Activated CD8-positive, alpha-beta T cell treated with anti-CD3 and anti-CD28 coated beads for 36 hours (primary cell): ENCODE data around the gene PICALM. TPM values are rescaled to one million over a fixed set of nuclear protein-coding genes. Genes with fewer than 3 reads are reported as not detected.
A peak's percentile ranks its signal among the peaks of the same experiment; 100 is the strongest.

Source experiments
- ATAC-seq: fragments of 200-7000 bp; cut with Tn5 transposase; one replicate; pipeline ENCODE4 v1.10.0; 2021; ENCODE audit warnings: mild to moderate bottlenecking, moderate library complexity
- CTCF ChIA-PET: fragments of 350-600 bp; sonication (Branson Sonifier 250); formaldehyde crosslinking; loops from one replicate; lab custom pipeline; 2021; ENCODE audit warnings: antibody characterized with exemption; lab: Charles Lee
- POLR2A ChIA-PET: fragments of 350-600 bp; sonication (Branson Sonifier 250); formaldehyde crosslinking; loops from one replicate; lab custom pipeline; 2021; ENCODE audit warnings: antibody characterized with exemption; lab: Charles Lee
- DNase-seq: peaks from one replicate; pipeline ENCODE4 v3.0.0-alpha.2; 2020
- H3K27ac Mint-ChIP-seq: one replicate; pipeline ENCODE4 v1.8.0; 2021; ENCODE audit warnings: mild to moderate bottlenecking, mixed read lengths
- H3K27me3 Mint-ChIP-seq: one replicate; pipeline ENCODE4 v1.8.0; 2021; ENCODE audit warnings: mixed read lengths
- H3K36me3 Mint-ChIP-seq: one replicate; pipeline ENCODE4 v1.8.0; 2021; ENCODE audit warnings: low read depth, mixed read lengths
- H3K4me1 Mint-ChIP-seq: one replicate; pipeline ENCODE4 v1.8.0; 2021; ENCODE audit warnings: low read depth, mixed read lengths
- H3K4me3 Mint-ChIP-seq: one replicate; pipeline ENCODE4 v1.8.0; 2021; ENCODE audit warnings: mild to moderate bottlenecking, moderate library complexity, mixed read lengths
- H3K9me3 Mint-ChIP-seq: one replicate; pipeline ENCODE4 v1.8.0; 2021; ENCODE audit warnings: mixed read lengths
- intact Hi-C: fragments of 100-400 bp; cut with micrococcal nuclease; formaldehyde crosslinking; loops from one replicate; pipeline ENCODE4 v1.10.0; 2022
- total RNA-seq, 2 experiments: library from RNA; stranded (reverse); gene quantifications; one replicate each; pipeline ENCODE4 v1.2.3, GENCODE V29; 2021
- TF ChIP-seq, protein P1 (sequence below): fragments of 200-600 bp; IDR thresholded peaks from one replicate; pipeline ENCODE4 v1.8.0; 2022; ENCODE audit warnings: antibody characterized with exemption, mild to moderate bottlenecking

Gene PICALM
- total RNA-seq, 2 experiments from 2014 or later, result 57.5 to 61.2 TPM

GRCh38 chr11:86070142-86071056, 1.5 kb upstream of the PICALM start:
- Mint-ChIP-seq H3K4me1 (peaks cover 14% of the 10 kb centered on the region), H3K36me3 (peaks cover 28% of the 10 kb centered on the region), H3K27ac (peak overlapping the region; percentile 91), H3K4me3 (peak overlapping the region; percentile 100), H3K27me3 (no peaks in the 10 kb centered on the region), H3K9me3 (no peaks in the 10 kb centered on the region)
- ATAC-seq (no peak), DNase-seq (no peak)
- ChIA-PET CTCF (interaction anchor here (1.5 to 6.0 kb wide), 6 partner anchors 28 to 216 kb away, joined by 5 to 47 read pairs (median 6); partner anchors contain the start of gene CCDC83), POLR2A (interaction anchor here (0.7 to 3.4 kb wide), 3 partner anchors 17 to 70 kb away, joined by 3 to 31 read pairs (median 4); no protein-coding TSS in a partner anchor)
- intact Hi-C loops, result no loop called here
- TF ChIP-seq, protein P1, sequence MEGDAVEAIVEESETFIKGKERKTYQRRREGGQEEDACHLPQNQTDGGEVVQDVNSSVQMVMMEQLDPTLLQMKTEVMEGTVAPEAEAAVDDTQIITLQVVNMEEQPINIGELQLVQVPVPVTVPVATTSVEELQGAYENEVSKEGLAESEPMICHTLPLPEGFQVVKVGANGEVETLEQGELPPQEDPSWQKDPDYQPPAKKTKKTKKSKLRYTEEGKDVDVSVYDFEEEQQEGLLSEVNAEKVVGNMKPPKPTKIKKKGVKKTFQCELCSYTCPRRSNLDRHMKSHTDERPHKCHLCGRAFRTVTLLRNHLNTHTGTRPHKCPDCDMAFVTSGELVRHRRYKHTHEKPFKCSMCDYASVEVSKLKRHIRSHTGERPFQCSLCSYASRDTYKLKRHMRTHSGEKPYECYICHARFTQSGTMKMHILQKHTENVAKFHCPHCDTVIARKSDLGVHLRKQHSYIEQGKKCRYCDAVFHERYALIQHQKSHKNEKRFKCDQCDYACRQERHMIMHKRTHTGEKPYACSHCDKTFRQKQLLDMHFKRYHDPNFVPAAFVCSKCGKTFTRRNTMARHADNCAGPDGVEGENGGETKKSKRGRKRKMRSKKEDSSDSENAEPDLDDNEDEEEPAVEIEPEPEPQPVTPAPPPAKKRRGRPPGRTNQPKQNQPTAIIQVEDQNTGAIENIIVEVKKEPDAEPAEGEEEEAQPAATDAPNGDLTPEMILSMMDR, result no peak

GRCh38 chr11:86069408-86070101, 671 bp upstream of the PICALM start:
- ATAC-seq (no peak), DNase-seq (no peak)
- ChIA-PET POLR2A (interaction anchor here (0.7 to 5.5 kb wide), 9 partner anchors 17 to 176 kb away, joined by 3 to 37 read pairs (median 4); partner anchors contain the start of gene EED), CTCF (interaction anchor here (0.7 to 6.0 kb wide), 8 partner anchors 21 to 215 kb away, joined by 3 to 47 read pairs (median 6); partner anchors contain the start of gene CCDC83)
- Mint-ChIP-seq H3K4me3 (peak overlapping the region; percentile 100), H3K27ac (peak overlapping the region; percentile 91), H3K9me3 (no peaks in the 10 kb centered on the region), H3K27me3 (no peaks in the 10 kb centered on the region), H3K36me3 (peaks cover 29% of the 10 kb centered on the region), H3K4me1 (peaks cover 16% of the 10 kb centered on the region)
- intact Hi-C loops, result loop anchor here (5.0 kb wide), 2 partner anchors 123 to 218 kb away; no protein-coding TSS in a partner anchor
- TF ChIP-seq, protein P1, result no peak

GRCh38 chr11:86068138-86068871, 579 bp downstream of the PICALM start:
- POLR2A ChIA-PET, result interaction anchor here (0.7 to 5.5 kb wide), 20 partner anchors 9 to 217 kb away, joined by 3 to 37 read pairs (median 4); partner anchors contain the start of gene EED
- intact Hi-C loops, result loop anchor here (5.0 kb wide), 2 partner anchors 124 to 219 kb away; no protein-coding TSS in a partner anchor
- no peaks in the 10 kb centered on the region for H3K9me3 Mint-ChIP-seq
- TF ChIP-seq, protein P1, result no peak
- ATAC-seq, result peak; percentile 18
- peak overlapping the region; percentile 100 for H3K4me3 Mint-ChIP-seq
- CTCF ChIA-PET, result interaction anchor here (0.7 to 6.0 kb wide), 17 partner anchors 10 to 213 kb away, joined by 3 to 47 read pairs (median 5); partner anchors contain the start of gene CCDC83
- no peaks in the 10 kb centered on the region for H3K27me3 Mint-ChIP-seq
- peak overlapping the region; percentile 98 for H3K27ac Mint-ChIP-seq
- peaks cover 29% of the 10 kb centered on the region for H3K36me3 Mint-ChIP-seq
- DNase-seq, result peak; percentile 60
- H3K4me1 Mint-ChIP-seq, result peaks cover 26% of the 10 kb centered on the region

DNA sequence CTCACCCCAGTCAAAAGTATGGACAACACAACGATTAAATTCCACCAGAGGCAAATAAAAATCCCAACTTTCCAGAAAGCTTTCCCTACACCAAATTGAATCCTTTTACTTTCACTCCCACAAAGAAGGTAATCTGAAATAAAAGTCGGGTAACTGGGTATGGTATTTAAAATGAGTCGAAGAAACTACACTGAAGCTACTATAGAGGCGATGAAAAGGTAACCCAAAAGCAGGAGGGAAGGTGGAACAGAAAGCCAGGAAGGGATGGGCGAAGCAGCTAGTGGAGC, 1.1 kb downstream of the PICALM start:
- H3K27ac Mint-ChIP-seq, result peak overlapping the region; percentile 98
- ATAC-seq (no peak), DNase-seq (no peak)
- peaks cover 31% of the 10 kb centered on the region for H3K4me1 Mint-ChIP-seq
- H3K4me3 Mint-ChIP-seq, result peak overlapping the region; percentile 100
- H3K36me3 Mint-ChIP-seq, result peaks cover 29% of the 10 kb centered on the region
- no peaks in the 10 kb centered on the region for H3K9me3 Mint-ChIP-seq
- TF ChIP-seq, protein P1, result no peak
- POLR2A ChIA-PET, result interaction anchor here (0.8 to 5.5 kb wide), 16 partner anchors 9 to 194 kb away, joined by 3 to 37 read pairs (median 5); partner anchors contain the start of gene EED
- H3K27me3 Mint-ChIP-seq, result no peaks in the 10 kb centered on the region
- intact Hi-C loops, result loop anchor here (2.0 to 5.0 kb wide), 3 partner anchors 21 to 220 kb away; no protein-coding TSS in a partner anchor
- CTCF ChIA-PET, result interaction anchor here (0.7 to 6.0 kb wide), 17 partner anchors 9 to 213 kb away, joined by 3 to 47 read pairs (median 5); partner anchors contain the start of gene CCDC83
